HCEC 1CT (cell line): ENCODE results near the gene RUNX2.
"Not testable (repeated sequence)": the region's sequence is repeated elsewhere in the genome, so short reads cannot be mapped to it uniquely, and the experiment has no call there.

Source experiments
- DNase-seq: peaks from one replicate; pipeline ENCODE4 v3.0.0-alpha.2; 2017

RUNX2 gene

GRCh38 chr6:45327956-45328522, at the start of gene RUNX2:
RUNX2 (plus strand) TSS chr6:45328330; CDS start chr6:45328727, 397 bp downstream.
- peak; percentile 67 for DNase-seq

- peak; percentile 3 for DNase-seq
Measured at GRCh38 chr6:45278367-45278766, 49.8 kb upstream of the RUNX2 start.

GRCh38 chr6:45286707-45287106, 41.4 kb upstream of the RUNX2 start:
- DNase-seq = not testable (repeated sequence)

GRCh38 chr6:45289751-45290514, 38.2 kb upstream of the RUNX2 start:
- DNase-seq = no peak

- DNase-seq = no peak
Measured at GRCh38 chr6:45293306-45293705, 34.8 kb upstream of the RUNX2 start.

GRCh38 chr6:45294065-45294701, 33.9 kb upstream of the RUNX2 start:
- not testable (repeated sequence) for DNase-seq

- DNase-seq = no peak
Measured at GRCh38 chr6:45297320-45297719, 30.8 kb upstream of the RUNX2 start.

GRCh38 chr6:45299096-45299581, 29.0 kb upstream of the RUNX2 start:
- no peak for DNase-seq

GRCh38 chr6:45300736-45301135, 27.4 kb upstream of the RUNX2 start:
- no peak for DNase-seq

- DNase-seq = no peak
Measured at GRCh38 chr6:45301348-45302142, 26.6 kb upstream of the RUNX2 start.

- no peak for DNase-seq
Measured at GRCh38 chr6:45302832-45303231, 25.3 kb upstream of the RUNX2 start.

GRCh38 chr6:45305546-45305945, 22.6 kb upstream of the RUNX2 start:
- no peak for DNase-seq

GRCh38 chr6:45310118-45310788, 17.9 kb upstream of the RUNX2 start:
- DNase-seq = no peak

GRCh38 chr6:45314146-45314545, 14.0 kb upstream of the RUNX2 start:
- no peak for DNase-seq

GRCh38 chr6:45320349-45320748, 7.8 kb upstream of the RUNX2 start:
- DNase-seq = no peak

GRCh38 chr6:45323656-45324224, 4.4 kb upstream of the RUNX2 start:
- DNase-seq = no peak

- DNase-seq = no peak
Measured at GRCh38 chr6:45326698-45327417, 1.3 kb upstream of the RUNX2 start.

- no peak for DNase-seq
Measured at GRCh38 chr6:45328523-45328922, 393 bp downstream of the RUNX2 start.

GRCh38 chr6:45344900-45345299, 16.8 kb downstream of the RUNX2 start:
- DNase-seq = no peak

- no peak for DNase-seq
Measured at GRCh38 chr6:45350186-45350710, 22.1 kb downstream of the RUNX2 start.

- DNase-seq = no peak
Measured at GRCh38 chr6:45351076-45351475, 22.9 kb downstream of the RUNX2 start.
